Measurements from ENCODE around the gene MGAT5. TPM values are rescaled to one million over a fixed set of nuclear protein-coding genes. Genes with fewer than 3 reads are reported as not detected.
A peak's percentile ranks its signal among the peaks of the same experiment; 100 is the strongest.

MGAT5 gene
- total RNA-seq, 1 donor from 2014 or later, result 30.0 TPM

DNA sequence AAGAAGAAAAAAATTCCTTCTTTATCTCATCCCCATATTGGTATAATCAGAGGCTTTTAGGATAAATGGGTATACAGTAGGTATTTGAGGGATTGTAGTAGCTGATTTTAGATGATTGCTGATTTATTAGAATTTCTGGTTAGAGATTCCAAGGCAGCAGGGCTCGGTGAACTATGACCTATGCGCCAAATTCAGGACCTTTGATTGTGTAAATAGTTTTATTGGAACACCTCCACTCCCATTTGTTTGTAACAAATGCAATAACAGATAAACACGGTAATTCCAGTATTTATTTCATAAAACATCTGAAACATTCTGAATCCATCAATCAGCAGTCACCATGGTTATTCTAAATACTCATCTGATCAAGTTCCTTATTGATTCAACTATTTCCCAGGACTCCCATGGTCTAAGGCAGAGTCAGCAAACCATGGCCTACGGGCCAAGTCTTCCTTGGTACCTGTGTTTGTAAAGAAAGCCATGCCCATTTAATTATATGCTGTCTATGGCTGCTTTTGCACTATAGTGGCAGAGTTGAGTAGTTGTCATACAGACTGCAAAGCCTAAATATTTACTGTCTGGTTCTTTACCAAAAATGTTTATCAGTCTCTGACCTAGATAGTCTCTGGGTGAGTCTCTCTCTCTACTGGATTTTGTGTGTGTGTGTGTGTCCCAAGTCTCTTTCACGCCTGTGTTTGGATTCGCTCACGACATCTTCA is 4.3 kb downstream of the MGAT5 start:
- Mint-ChIP-seq H3K27me3 (ENCODE audit: low read depth) (no peaks in the 10 kb centered on the region), H3K36me3 (ENCODE audit: low read depth) (no peaks in the 10 kb centered on the region), H3K9me3 (ENCODE audit: low read depth) (no peaks in the 10 kb centered on the region), H3K4me3 (ENCODE audit: unreplicated experiment) (no peak overlapping the region), H3K27ac (ENCODE audit: unreplicated experiment) (no peak overlapping the region), H3K4me1 (ENCODE audit: low read depth) (peaks cover 28% of the 10 kb centered on the region)
- TF ChIP-seq, protein P1, sequence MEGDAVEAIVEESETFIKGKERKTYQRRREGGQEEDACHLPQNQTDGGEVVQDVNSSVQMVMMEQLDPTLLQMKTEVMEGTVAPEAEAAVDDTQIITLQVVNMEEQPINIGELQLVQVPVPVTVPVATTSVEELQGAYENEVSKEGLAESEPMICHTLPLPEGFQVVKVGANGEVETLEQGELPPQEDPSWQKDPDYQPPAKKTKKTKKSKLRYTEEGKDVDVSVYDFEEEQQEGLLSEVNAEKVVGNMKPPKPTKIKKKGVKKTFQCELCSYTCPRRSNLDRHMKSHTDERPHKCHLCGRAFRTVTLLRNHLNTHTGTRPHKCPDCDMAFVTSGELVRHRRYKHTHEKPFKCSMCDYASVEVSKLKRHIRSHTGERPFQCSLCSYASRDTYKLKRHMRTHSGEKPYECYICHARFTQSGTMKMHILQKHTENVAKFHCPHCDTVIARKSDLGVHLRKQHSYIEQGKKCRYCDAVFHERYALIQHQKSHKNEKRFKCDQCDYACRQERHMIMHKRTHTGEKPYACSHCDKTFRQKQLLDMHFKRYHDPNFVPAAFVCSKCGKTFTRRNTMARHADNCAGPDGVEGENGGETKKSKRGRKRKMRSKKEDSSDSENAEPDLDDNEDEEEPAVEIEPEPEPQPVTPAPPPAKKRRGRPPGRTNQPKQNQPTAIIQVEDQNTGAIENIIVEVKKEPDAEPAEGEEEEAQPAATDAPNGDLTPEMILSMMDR (IDR thresholded peaks at IDR 0.05), result no peak
- no peak for DNase-seq (ENCODE audit: low spot score)

DNA sequence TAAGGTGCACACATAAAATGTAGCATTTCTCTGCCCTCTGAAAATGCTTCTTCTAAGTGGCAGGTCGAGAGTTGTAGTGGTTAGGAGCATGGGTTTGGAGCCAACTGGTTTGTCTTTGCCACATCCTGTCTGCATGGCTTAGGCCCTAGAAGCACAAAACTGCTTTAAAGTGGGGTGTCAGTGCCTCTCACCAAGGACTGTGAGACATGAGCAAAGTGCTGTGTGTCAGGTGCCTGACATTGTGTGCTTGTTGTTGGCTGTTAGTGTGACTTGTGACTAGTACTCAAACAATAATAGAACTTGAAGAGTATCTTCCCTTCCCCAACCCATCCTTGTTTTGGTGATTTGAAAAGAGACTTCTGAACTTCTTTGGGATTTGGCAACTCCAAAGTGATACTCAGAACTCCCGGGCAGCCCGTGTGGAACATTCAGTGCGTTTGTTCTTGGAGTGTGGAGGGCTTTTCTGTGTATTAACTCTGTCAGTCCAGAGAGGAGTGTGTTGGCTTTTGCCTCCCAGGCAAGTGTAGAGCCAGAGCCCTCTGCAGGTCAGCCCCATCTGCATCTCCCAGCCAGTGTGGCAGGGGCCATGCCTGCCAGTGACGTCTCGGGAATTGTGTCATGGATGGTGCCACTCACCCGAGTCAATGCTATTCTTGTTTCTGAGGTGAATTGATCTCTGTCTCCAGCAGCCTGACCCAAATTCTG is 5.0 kb downstream of the MGAT5 start:
- Mint-ChIP-seq H3K27ac (ENCODE audit: unreplicated experiment) (no peak overlapping the region), H3K36me3 (ENCODE audit: low read depth) (no peaks in the 10 kb centered on the region), H3K4me1 (ENCODE audit: low read depth) (peaks cover 28% of the 10 kb centered on the region), H3K27me3 (ENCODE audit: low read depth) (no peaks in the 10 kb centered on the region), H3K4me3 (ENCODE audit: unreplicated experiment) (no peak overlapping the region), H3K9me3 (ENCODE audit: low read depth) (no peaks in the 10 kb centered on the region)
- TF ChIP-seq, protein P1 (IDR thresholded peaks at IDR 0.05), result no peak
- no peak for DNase-seq (ENCODE audit: low spot score)

DNA sequence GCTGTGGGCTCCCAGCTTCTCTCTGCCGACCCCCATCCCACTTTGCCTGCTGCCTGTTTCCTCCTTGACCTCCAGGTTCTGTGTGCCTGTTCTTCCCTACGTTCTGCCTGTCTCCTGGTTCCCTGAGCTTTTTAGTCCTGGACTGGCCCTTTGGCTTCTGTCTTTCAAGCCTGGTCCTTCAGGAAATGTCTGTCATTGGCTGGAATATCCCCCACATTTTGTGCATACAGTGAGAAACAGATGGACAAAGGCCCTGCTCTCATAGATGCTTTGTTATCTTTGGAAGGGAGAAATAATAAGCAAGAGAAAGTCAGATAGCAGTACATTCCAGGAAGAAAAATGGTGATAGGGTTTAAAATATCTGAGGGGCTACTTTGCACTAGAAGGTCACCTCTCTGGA is 5.7 kb downstream of the MGAT5 start:
- TF ChIP-seq, protein P1 (IDR thresholded peaks at IDR 0.05), result no peak
- Mint-ChIP-seq H3K9me3 (ENCODE audit: low read depth) (no peaks in the 10 kb centered on the region), H3K27ac (ENCODE audit: unreplicated experiment) (no peak overlapping the region), H3K27me3 (ENCODE audit: low read depth) (no peaks in the 10 kb centered on the region), H3K4me3 (ENCODE audit: unreplicated experiment) (no peak overlapping the region), H3K36me3 (ENCODE audit: low read depth) (no peaks in the 10 kb centered on the region), H3K4me1 (ENCODE audit: low read depth) (peaks cover 28% of the 10 kb centered on the region)
- no peak for DNase-seq (ENCODE audit: low spot score)

DNA sequence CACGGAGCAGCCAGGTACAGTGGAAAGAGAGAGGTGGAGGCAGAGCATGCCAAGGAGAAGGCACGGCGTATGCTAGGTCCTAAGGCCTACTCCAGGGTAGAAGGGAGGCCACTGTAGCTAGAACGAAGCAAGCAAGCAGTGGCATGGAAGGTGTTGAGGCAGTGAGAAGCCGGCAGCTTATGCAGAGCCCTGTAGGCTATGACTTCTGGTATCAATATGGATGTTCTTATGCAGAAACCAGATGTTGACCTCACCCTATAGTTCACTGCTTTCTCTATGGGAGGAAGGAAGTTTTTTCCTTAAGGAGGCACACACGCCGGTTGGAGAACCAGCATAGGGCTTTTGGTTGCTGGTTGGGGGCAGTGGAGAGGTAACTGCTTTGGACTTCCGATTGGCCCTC is 6.1 kb downstream of the MGAT5 start:
- H3K4me1 Mint-ChIP-seq (ENCODE audit: low read depth), result peaks cover 28% of the 10 kb centered on the region
- no peaks in the 10 kb centered on the region for H3K36me3 Mint-ChIP-seq (ENCODE audit: low read depth)
- TF ChIP-seq, protein P1 (IDR thresholded peaks at IDR 0.05), result no peak
- no peak overlapping the region for H3K4me3 Mint-ChIP-seq (ENCODE audit: unreplicated experiment)
- no peak overlapping the region for H3K27ac Mint-ChIP-seq (ENCODE audit: unreplicated experiment)
- H3K9me3 Mint-ChIP-seq (ENCODE audit: low read depth), result no peaks in the 10 kb centered on the region
- no peaks in the 10 kb centered on the region for H3K27me3 Mint-ChIP-seq (ENCODE audit: low read depth)
- no peak for DNase-seq (ENCODE audit: low spot score)

DNA sequence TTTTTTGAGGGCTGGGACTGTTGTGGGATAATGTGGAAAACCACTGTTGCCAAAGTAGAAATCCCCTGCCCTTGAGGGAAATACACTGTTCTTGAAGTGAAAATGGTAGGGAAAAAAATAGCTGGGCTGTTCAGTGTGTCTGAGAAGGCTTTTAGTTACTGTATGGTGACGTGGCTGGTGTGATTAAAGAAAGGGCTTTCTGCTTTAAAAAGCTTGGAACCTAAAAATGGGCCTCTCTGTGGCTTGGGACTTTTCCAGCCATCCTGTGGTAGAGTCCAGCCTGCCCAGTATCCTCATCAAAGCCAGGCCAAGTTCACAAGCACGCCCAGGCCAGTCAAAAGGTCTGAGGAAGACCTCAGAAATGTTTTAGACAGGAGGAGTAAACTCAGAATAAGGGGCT is 6.8 kb downstream of the MGAT5 start:
- H3K27ac Mint-ChIP-seq (ENCODE audit: unreplicated experiment), result peak overlapping the region; percentile 58
- TF ChIP-seq, protein P1 (IDR thresholded peaks at IDR 0.05), result no peak
- H3K4me3 Mint-ChIP-seq (ENCODE audit: unreplicated experiment), result no peak overlapping the region
- no peaks in the 10 kb centered on the region for H3K27me3 Mint-ChIP-seq (ENCODE audit: low read depth)
- H3K9me3 Mint-ChIP-seq (ENCODE audit: low read depth), result no peaks in the 10 kb centered on the region
- H3K36me3 Mint-ChIP-seq (ENCODE audit: low read depth), result no peaks in the 10 kb centered on the region
- no peak for DNase-seq (ENCODE audit: low spot score)
- H3K4me1 Mint-ChIP-seq (ENCODE audit: low read depth), result peaks cover 28% of the 10 kb centered on the region

All from chondrocyte (in vitro differentiated cells).